GM19025 (cell line): ENCODE measurements around the gene IL13RA1.
"Not testable (repeated sequence)": the region's sequence is repeated elsewhere in the genome, so short reads cannot be mapped to it uniquely, and the experiment has no call there.

Source experiments
- ATAC-seq: cut with Tn5 transposase; IDR thresholded peaks from one replicate; pipeline ENCODE4 v1.9.1; 2021; ENCODE audit warnings: mild to moderate bottlenecking, low read depth, moderate library complexity; ENCODE audit not compliant: unreplicated experiment

The IL13RA1 gene

DNA sequence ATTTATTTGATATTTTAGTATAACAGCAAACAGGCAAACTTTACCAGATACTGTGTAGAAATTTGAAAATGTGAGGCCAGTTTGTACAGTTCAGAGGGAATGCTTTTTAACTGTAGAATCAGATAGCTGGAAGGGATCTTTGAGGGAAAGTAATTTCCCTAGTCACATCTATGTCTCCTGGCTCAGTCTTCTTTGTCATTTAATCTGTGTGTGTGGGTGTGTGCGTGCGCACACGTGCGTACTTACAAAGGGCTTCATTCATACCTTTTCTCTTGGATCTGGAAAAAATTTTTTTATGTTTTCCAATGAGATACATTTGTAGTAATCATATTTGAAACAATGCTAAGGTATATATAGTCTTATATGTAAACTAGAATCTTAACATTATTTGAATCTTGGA lies 44.6 kb downstream of the IL13RA1 start:
- no peak for ATAC-seq

DNA sequence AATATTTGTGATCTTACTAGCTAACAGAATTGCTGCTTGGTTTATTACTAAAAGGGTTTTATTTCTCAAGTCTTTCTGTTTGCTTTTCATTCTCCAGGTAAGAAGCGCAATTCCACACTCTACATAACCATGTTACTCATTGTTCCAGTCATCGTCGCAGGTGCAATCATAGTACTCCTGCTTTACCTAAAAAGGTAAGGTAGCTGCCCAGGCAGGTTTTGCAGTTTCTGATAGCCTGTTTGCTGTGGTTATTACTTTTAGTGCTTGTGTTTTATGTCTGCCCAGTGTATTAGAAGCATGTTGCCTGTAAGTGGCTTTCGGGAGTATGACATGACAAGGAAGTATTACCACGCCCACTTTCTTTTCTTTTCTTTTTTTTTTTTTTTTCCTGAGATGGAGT lies 46.4 kb downstream of the IL13RA1 start:
- no peak for ATAC-seq

GRCh38 chrX:118779581-118779980 lies 52.2 kb downstream of the IL13RA1 start:
- ATAC-seq: no peak

DNA sequence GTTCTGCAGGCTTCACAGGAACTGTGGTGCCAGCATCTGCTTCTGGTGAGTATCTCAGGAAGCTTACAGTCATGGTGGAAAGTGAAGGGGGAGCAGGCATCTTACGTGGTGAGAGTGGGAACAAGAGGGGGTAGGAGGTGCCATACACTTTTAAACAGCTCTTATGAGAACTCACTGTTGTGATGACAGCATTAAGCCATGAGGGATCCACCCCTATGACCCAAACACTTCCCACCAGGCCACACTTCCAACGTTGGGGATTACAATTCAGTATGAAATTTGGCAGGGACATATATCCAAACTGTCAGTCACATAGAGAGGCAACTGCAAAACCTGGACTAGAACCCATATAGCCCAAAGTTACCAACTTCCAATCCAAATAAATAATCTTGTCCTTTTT lies 53.1 kb downstream of the IL13RA1 start:
- ATAC-seq: no peak

- ATAC-seq: no peak
Observed at GRCh38 chrX:118780911-118781310, 53.5 kb downstream of the IL13RA1 start.

DNA sequence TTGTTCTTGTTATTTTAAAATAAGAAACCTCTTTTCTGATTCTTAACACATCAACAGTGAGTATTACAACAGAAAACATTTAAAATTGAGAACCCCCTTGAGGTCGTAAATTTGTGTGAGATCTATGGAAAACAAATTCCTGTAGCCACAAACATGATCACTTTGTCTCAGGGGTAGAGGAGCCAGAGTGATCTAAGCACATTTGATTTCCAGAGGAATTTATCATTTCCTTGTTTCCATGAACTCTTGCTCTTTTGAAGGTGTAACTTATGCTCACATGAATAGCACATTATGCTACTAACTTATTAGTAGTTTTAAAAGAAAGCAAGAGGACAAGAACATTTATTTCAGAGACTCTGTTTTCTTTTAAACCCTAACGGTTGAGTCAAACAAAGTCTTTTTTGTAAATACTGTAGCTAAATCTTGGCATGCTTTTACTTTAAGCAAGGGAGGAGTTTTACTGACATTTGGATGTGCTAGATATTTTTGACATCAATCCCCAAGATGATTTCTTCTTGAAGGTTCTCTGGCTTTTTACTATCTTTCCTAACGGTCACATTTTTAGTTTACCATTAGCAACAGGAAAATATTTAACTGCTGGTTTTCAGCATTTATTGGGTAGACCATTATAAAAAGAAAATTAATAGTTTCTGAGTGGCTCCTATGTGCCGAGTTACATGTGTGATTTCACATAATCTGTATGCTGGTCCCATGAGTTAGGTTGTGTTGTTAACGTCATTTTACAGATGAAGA lies 68.3 kb downstream of the IL13RA1 start:
- no peak for ATAC-seq

DNA sequence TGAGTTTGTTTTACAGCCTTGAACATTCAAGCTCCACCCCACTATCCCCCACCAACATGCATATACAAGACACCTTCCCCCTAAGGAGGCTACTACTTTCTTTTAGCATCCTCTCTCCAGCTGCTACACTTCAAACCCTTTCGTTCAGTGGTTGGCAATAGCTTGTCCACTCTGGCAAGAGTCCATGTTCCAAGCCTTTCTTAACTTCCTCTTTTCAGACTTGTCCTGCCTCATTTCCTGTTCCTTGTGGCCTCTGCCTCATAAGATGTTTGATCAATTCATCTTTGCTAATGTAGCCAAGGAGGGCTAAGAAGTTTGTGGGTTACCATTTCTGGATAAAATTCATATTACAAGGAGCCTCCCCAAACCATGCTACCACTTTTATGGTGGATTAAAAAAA lies 75.5 kb downstream of the IL13RA1 start:
- no peak for ATAC-seq

DNA sequence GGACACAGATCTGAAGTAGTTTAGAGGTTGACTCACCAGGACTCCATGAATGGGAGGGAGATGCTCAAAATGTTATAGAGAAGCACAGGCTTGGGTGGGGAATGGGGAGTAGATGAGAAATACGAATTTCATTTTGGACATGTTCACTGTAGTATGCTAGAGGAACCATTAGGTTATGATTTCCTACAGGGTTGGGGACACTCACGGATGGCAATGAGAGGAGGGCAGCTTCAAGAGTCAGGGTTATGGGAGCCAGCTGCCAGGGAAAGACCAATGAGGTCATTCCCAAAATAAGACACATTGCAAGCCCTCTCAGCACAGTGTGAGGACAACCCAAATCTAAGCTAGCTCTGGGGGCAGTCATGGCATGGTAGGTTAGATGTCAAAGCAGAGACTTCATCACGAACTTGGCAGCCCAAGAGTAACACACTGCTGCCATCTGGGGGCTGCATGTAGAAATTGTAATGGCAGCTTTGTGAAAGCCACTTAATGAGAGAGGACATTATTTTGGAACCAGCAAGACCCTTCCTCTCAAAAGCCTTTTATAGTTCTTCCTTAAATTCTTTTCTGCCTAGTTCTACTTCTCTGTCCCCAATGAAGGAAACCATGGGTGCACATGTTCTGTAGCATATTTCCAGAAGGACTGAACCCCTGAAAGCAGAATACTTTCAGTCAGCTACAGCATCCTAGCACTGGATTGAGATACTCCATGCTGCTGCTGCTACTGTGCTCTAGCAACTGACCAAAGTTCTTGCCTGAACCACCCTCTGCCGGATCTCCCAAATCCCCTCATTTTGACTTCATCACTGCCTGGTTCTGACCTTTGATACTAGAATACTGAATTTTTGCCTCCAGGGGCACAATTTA lies 80.0 kb downstream of the IL13RA1 start:
- no peak for ATAC-seq

DNA sequence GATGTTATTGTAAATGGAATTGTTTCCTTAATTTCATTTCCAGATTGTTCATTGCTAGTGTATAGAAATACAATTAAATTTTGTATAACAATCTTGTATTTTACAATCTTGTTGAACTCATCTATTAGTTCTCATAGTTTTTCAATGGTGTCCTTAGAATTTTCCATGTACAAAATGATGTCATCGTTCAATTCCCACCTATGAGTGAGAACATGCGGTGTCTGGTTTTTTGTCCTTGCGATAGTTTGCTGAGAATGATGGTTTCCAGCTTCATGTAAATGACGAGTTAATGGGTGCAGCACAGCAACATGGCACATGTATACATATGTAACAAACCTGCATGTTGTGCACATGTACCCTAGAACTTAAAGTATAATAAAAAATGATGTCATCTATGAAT lies 89.9 kb downstream of the IL13RA1 start:
- ATAC-seq: not testable (repeated sequence)

DNA sequence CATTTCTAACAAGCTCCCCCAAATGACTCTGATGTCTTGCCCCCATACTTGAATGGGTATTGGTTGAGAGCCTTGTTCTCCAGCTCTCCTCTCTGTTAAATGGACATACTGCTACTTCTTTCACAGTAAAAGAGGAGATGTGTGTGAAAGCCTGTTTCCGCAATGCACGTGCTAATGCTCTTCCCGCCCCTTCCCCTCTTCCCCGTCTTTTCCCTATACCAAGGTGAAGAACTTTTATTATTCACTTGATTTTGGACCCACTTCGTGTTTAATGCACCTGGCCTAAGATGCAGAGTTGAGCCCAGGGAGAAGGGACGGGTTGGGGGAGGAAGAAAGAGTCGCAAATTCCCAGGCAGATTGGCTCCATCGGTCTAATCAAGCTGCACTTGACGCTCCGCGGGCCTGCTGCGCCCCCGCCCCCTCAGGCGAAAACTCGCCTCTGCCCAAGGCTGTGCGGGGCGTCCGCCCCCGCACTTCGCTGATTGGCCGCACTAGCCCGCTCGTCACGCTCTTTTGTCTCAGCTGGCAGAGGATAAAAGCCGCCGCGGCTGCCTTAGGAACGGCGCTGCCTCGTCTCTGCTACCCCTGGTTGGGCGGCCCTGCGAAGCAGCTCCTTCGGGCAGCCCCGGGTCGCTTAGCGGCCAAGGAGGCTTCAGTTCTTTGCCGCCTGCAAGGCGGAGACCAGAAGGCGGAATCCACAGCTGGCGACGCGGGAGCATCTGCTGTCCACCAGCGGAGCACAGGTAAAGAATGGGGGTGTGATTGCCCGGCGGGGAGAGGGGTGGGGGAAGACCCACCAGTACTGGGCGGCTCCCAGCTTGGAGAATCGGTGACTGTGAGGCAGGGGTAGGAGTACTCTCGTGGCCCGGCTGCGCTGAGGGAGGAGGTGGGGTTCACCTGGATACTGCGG lies 96.1 kb downstream of the IL13RA1 start, which contains the start of gene ZCCHC12:
ZCCHC12 (plus strand) TSS at position 562 of the 910 bp plus-strand sequence. CDS start 1,421 bp downstream, outside the sequence.
- no peak for ATAC-seq

DNA sequence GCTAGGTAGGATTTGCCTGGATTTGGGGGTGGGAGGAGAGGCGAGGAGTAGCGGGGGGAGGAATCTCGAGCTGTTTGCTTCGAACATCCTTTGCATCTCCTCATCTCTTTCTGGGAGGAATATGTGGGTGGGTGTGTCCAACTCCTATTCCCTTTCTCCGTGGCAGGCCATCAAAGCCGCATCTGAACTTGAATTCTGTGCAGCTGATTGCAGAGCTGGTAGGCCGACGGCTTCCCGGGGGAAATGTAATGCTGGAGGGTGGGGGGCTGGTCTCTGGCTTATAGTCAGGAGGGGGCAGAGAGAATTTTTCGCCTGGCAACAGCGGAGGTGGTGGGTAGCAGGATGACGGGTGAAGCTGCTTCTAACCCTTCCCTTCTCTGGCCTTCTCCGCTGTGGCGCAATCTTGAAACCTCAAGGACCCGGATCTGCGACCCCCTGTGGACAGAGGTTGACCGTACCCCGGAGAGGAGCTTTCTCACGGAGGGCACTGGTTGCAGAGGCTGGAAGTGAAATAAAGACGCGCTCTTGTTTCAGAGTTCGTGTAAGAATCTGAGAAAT lies 96.8 kb downstream of the IL13RA1 start:
- ATAC-seq: no peak

- ATAC-seq: no peak
Observed at GRCh38 chrX:118825227-118825626, 97.8 kb downstream of the IL13RA1 start.

GRCh38 chrX:118839334-118839958 lies 112.0 kb downstream of the IL13RA1 start:
- ATAC-seq: no peak
